ENCODE measurements around the gene LIPN. TPM values are rescaled to one million over a fixed set of nuclear protein-coding genes. Genes with fewer than 3 reads are reported as not detected.

The LIPN gene
- total RNA-seq, 2 experiments from 2014 or later, result not detected

DNA sequence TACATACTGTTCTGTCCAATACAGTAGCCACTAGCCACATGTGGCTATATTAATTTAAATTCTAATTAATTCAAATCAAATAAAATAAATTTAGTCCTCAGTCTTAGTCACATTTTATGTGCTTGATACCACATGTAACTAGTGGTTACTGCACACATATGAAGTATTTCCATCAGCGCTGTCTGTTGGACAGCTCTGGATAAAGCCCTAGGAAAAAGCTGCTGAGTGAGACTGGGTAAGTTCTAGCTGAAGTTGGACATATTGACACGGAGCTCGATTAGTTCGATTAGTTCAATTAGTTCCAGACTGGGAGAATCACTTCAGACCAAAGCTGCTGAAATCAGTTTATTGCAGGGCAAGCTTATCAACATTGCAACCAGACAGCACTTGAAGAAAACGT is 27.6 kb downstream of the LIPN start:
- Mint-ChIP-seq H3K36me3 (ENCODE audit: low read depth) (no peaks in the 10 kb centered on the region), H3K9me3 (no peaks in the 10 kb centered on the region), H3K4me1 (ENCODE audit: low read depth) (peaks cover 12% of the 10 kb centered on the region), H3K27ac (no peak overlapping the region), H3K27me3 (no peaks in the 10 kb centered on the region), H3K4me3 (no peak overlapping the region)
- DNase-seq, result no peak
- CTCF ChIA-PET, result interaction anchor here (1.3 kb wide), 1 partner anchor 100 kb away, joined by 6 read pairs; no protein-coding TSS in a partner anchor
- intact Hi-C loops (cut with micrococcal nuclease), result no loop called here
- POLR2A ChIA-PET, result interaction anchor here (0.7 to 1.0 kb wide), 2 partner anchors 21 kb away, joined by 3 read pairs; no protein-coding TSS in a partner anchor
- TF ChIP-seq, protein P1, sequence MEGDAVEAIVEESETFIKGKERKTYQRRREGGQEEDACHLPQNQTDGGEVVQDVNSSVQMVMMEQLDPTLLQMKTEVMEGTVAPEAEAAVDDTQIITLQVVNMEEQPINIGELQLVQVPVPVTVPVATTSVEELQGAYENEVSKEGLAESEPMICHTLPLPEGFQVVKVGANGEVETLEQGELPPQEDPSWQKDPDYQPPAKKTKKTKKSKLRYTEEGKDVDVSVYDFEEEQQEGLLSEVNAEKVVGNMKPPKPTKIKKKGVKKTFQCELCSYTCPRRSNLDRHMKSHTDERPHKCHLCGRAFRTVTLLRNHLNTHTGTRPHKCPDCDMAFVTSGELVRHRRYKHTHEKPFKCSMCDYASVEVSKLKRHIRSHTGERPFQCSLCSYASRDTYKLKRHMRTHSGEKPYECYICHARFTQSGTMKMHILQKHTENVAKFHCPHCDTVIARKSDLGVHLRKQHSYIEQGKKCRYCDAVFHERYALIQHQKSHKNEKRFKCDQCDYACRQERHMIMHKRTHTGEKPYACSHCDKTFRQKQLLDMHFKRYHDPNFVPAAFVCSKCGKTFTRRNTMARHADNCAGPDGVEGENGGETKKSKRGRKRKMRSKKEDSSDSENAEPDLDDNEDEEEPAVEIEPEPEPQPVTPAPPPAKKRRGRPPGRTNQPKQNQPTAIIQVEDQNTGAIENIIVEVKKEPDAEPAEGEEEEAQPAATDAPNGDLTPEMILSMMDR (IDR thresholded peaks at IDR 0.05), result no peak
- ATAC-seq, result no peak

DNA sequence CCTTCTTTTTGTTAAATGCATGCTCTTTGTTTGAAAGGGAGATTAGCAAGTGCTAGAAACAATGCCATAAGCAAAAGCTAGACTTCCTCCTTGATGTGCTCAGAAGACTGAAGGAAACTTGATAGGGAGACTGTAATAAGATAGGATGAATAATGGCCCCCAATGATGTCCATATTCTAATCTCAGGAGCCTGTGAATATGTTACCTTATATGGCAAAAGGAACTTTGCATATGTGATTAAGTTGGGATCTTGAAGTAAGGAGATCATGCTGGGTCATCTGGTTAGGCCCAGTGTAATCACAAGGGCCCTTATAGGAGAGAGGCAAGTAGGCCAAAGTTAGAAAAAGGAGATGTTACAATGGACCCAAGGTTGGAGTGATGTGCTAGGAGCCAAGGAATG is 29.1 kb downstream of the LIPN start:
- CTCF ChIA-PET, result interaction anchor here (1.0 to 1.5 kb wide), 3 partner anchors 37 to 60 kb away, joined by 3 to 5 read pairs (median 3); no protein-coding TSS in a partner anchor
- intact Hi-C loops (cut with micrococcal nuclease), result no loop called here

DNA sequence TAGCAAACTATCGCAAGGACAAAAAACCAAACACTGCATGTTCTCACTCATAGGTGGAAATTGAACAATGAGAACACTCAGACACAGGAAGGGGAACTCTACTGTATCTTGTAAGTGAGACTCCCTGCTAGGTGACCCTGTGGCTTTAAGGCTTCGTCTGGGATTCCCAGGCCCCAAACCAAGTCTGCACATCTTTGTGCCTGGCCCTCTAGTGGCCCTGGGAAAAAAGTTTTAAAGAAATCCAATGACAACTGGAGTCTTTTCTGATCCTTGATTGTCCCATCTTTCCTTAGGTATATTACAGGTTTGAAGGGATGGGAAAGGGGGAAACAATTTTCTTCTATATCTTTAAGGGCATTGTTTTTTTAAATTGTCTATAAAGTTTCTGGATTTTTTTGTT is 32.1 kb downstream of the LIPN start:
- intact Hi-C loops (cut with micrococcal nuclease), result loop anchor here (2.0 kb wide), 1 partner anchor 85 kb away; the partner anchor contains the start of gene LIPK
- Mint-ChIP-seq H3K4me3 (no peak overlapping the region), H3K4me1 (ENCODE audit: low read depth) (peaks cover 30% of the 10 kb centered on the region), H3K27ac (no peak overlapping the region), H3K36me3 (ENCODE audit: low read depth) (no peaks in the 10 kb centered on the region), H3K27me3 (peaks cover 1% of the 10 kb centered on the region), H3K9me3 (peaks cover 3% of the 10 kb centered on the region)
- peak; percentile 41 for ATAC-seq
- TF ChIP-seq, protein P1 (IDR thresholded peaks at IDR 0.05), result peak; percentile 57
- peak; percentile 9 for DNase-seq
- CTCF ChIA-PET, result interaction anchor here (0.8 to 1.1 kb wide), 2 partner anchors 45 to 209 kb away, joined by 3 to 6 read pairs; partner anchors contain the start of gene RNLS
- POLR2A ChIA-PET, result interaction anchor here (1.0 kb wide), 2 partner anchors 13 to 37 kb away, joined by 3 read pairs; no protein-coding TSS in a partner anchor

More for the DNA sequence above, 29.1 kb downstream of the LIPN start:
- no peak for ATAC-seq
- TF ChIP-seq, protein P1 (IDR thresholded peaks at IDR 0.05), result no peak
- Mint-ChIP-seq H3K36me3 (ENCODE audit: low read depth) (no peaks in the 10 kb centered on the region), H3K27ac (no peak overlapping the region), H3K4me1 (ENCODE audit: low read depth) (peaks cover 21% of the 10 kb centered on the region), H3K27me3 (no peaks in the 10 kb centered on the region), H3K4me3 (no peak overlapping the region), H3K9me3 (peaks cover 3% of the 10 kb centered on the region)
- no peak for DNase-seq
- POLR2A ChIA-PET, result no interaction called here

DNA sequence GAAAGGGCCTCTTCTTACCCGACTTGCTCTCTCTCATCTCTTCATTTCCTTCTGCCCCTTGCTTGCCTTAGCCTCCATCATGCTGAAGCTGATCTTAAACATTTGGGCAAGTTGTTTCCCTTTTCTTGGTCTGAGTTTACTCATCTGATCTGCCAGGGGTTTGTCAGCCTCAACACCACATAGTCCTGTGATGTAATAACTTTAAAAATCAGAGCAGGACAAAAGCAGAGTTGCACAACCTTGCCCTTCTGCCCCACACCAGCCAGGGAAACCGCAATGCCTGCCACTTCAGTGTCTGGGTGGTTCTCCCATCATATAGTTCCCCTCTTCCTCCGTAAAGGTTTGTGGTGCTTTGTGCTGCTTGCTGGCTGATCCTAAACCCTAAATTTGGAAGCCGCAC is 32.8 kb downstream of the LIPN start:
- Mint-ChIP-seq H3K27me3 (peaks cover 3% of the 10 kb centered on the region), H3K4me3 (no peak overlapping the region), H3K27ac (no peak overlapping the region), H3K9me3 (peaks cover 3% of the 10 kb centered on the region), H3K4me1 (ENCODE audit: low read depth) (peaks cover 30% of the 10 kb centered on the region), H3K36me3 (ENCODE audit: low read depth) (no peaks in the 10 kb centered on the region)
- intact Hi-C loops (cut with micrococcal nuclease), result loop anchor here (2.0 kb wide), 1 partner anchor 86 kb away; the partner anchor contains the start of gene LIPK
- TF ChIP-seq, protein P1 (IDR thresholded peaks at IDR 0.05), result no peak
- ChIA-PET CTCF (interaction anchor here (0.9 to 1.1 kb wide), 2 partner anchors 140 to 210 kb away, joined by 3 read pairs; partner anchors contain the start of gene RNLS), POLR2A (interaction anchor here (1.0 kb wide), 2 partner anchors 12 to 37 kb away, joined by 3 read pairs; no protein-coding TSS in a partner anchor)
- ATAC-seq (peak; percentile 28), DNase-seq (no peak)

DNA sequence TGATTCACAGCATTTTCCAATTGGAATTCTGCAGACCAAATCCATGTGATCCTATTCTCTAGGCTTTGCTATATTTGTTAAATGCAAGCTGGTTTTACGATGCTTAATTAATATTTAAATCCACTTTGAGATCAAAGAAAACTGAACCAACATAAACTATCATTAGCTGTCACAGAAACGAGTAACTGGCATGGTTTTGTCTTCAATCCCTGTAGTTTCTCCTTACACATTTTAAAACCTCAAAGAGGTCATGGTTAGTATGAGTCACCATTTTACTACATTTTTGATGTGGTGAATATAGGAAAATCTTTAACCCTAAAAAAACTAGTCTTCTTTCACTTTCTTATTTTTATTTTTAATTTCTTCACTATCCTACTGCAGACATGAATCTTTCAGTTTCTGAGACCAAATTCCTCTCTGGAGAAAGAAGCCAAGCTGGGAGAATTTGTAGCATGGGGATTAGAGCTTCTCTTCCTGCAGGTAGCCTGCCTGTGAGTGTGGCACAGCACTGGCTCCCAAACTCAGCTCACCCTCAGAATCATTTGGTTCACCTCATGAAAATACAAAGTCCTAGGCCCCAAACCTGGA is 34.0 kb downstream of the LIPN start:
- CTCF ChIA-PET, result interaction anchor here (0.6 kb wide), 1 partner anchor 118 kb away, joined by 3 read pairs; no protein-coding TSS in a partner anchor
- H3K9me3 Mint-ChIP-seq, result peaks cover 3% of the 10 kb centered on the region
- peak overlapping the region; percentile 46 for H3K27ac Mint-ChIP-seq
- intact Hi-C loops (cut with micrococcal nuclease), result loop anchor here (2.0 kb wide), 1 partner anchor 87 kb away; the partner anchor contains the start of gene LIPK
- ATAC-seq (peak; percentile 80), DNase-seq (no peak)
- no peak overlapping the region for H3K4me3 Mint-ChIP-seq
- H3K36me3 Mint-ChIP-seq (ENCODE audit: low read depth), result no peaks in the 10 kb centered on the region
- TF ChIP-seq, protein P1 (IDR thresholded peaks at IDR 0.05), result no peak
- H3K27me3 Mint-ChIP-seq, result peaks cover 6% of the 10 kb centered on the region
- POLR2A ChIA-PET, result interaction anchor here (1.3 kb wide), 1 partner anchor 17 kb away, joined by 3 read pairs; no protein-coding TSS in a partner anchor
- H3K4me1 Mint-ChIP-seq (ENCODE audit: low read depth), result peaks cover 30% of the 10 kb centered on the region

Measured in activated CD8-positive, alpha-beta T cell treated with anti-CD3 and anti-CD28 coated beads for 36 hours (primary cell).